IPS DF 19.7 (cell line): ENCODE measurements around the gene SNX27.

Experiments
- DNase-seq: peaks from one replicate; pipeline ENCODE4 v3.0.0-alpha.2; 2013; ENCODE audit warnings: low read depth, low spot score

Gene SNX27

GRCh38 chr1:151611832-151612500 is at the start of gene SNX27:
TSS of gene SNX27 (plus strand) at chr1:151612050. CDS start at chr1:151612202, 152 bp downstream.
- DNase-seq: peak; percentile 85

DNA sequence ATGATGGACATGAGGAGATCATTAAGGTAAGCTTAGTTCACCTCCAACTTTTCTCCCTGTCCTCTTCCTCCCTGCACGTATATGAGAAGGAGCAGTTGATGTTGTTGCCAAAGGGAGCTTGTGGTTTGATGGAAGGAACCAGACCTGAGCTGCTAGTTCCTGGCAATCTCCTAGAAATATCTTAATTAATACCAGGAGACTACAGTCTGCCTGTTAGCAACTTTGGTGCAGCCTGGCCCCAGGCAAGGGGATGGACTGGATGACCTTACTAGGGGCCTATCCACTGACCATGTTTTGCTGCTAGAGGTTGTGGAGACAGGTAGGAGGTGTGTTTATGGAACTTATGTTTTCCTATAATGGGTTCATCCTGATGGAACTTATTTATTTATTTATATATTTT is 49.2 kb upstream of the SNX27 start:
- no peak for DNase-seq

GRCh38 chr1:151563376-151563775 is 48.5 kb upstream of the SNX27 start:
- no peak for DNase-seq

DNA sequence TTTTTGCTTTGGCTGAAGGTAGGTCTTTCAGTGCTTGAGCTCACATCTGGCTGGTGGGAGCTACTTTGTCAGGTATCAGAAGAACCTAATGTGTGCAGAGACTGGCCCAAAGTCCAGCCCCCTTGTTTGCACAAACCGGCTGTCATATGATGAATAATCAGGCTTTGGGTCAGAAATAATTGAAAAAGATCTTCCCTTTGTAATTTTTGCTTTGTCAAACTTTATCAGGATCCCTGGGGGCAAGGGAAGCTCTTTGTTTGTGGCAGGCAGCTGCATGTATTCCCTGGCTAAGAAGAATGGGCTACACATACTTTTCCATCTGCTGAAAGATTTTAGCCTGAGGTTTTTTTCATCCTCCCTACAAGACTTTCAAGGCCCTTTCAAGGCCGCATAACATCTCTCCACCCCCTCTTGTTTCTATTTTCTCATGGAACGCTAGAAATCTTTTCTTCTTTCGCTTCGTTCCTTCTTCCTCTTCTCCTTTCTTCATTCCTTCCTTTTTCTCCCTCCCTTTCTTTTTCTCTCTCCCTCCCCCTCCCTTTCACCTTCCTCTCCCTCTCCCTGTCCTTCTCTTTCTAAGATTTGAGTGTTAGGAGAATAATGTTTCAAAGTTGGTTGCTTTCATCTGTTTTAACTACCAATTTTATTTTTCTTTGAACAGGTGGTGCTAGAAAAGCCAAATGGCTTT is 46.2 kb upstream of the SNX27 start:
- DNase-seq: no peak

GRCh38 chr1:151568626-151569088 is 43.2 kb upstream of the SNX27 start:
- no peak for DNase-seq

- no peak for DNase-seq
Measured at GRCh38 chr1:151570819-151571218, 41.0 kb upstream of the SNX27 start.

DNA sequence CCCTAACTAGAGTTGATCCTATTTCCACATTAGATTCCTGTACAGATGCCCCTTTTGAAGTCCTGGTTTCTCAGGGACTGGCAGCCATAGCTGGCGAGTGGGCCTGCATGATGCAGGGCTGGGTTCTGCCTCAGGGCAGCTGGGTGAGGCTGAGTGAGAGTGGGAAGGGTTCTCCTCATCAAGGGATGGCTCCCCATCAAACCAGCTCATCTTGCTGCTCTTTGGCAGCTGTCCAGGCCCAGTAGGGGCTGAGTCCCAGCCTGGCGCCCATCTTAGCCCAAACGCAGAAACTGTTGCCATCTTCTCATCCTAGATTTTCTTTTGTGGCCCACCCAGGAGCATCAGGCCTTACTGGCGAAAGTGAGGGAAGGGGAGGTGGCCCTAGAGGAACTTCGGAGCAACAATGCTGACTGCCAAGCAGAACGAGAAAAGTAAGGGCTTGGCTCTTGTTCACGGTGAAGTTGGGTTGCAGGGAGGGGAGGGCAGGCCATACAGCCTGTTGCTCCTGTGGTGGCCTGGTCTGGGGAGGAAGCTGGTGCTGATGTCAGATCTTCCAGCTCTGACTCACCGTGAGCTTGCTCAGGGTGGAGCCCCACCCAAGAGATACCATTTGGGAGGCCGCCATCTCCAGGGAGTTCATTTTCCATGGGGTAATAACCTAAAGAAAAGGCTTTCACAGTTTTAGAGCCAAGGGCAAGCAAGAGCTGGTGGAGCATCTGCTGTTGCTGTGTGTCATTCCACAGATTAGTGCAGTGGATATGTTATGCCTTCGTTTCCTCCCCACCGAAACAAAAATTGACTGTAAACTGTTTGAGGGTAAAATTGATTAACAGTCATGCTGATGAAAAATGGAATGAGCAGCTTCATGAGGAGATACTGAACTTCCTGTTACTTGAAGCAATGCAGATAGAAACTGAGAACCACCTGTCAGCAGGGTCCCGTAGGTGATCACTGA is 37.0 kb upstream of the SNX27 start:
- no peak for DNase-seq

GRCh38 chr1:151577173-151577572 is 34.7 kb upstream of the SNX27 start:
- DNase-seq: no peak

DNA sequence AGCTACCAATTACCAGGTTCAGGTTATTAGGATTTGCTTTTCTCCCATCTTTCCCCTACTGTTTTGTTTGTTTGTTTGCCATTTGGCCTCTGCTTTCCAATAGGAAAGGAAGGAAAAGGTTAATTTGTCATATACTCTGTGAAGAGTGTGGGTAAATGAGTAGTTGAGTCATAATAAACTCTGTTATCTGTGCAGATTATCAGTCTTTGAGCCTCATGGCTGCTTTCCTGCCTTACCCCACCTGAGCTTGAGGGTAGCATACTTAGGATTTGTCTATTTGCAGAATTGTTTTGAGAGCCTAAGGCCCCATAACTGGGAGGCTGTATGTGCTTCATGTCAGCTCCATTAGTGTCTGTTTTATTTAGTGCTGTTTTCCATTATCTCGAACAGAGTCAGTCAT is 32.9 kb upstream of the SNX27 start:
- DNase-seq: no peak

- DNase-seq: no peak
Measured at GRCh38 chr1:151579436-151580225, 32.2 kb upstream of the SNX27 start.

DNA sequence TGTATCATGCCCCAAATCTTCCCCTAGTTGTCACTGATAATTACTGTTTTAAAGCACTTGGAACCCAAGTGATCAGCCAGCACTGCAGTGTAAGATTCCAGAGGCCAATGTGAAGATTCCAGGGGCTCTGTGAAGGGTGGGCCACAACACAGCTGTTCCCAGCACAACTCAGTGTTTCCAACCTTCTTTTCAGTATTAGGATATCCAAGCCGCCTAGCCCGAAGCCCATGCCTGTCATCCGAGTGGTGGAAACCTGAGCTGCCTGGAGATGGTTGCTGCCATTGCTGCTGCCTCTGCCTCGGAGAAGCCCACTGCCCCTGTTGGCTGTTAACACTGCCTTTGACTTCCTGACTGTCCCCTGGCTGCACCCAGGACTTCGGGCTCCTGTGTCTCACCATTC is 30.4 kb upstream of the SNX27 start:
- DNase-seq: no peak

DNA sequence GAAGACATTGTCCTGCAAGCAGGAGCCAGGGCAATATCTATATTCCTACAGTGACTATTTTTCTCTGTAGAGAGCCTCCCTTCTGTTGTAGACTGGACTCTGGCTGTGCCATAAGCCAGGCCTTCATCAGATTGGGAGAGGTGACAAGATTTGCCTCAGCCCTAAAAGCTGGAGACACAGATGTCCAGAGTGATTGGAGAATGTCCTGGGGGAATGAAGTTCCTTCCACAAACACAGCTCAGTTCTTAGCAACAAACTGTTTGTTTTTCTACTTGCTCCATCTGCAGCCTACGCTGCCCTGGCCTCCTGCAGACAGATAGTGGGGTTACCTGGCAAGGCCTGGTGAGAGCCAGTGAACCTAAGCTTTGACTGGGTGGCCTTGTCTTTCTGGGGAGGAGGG is 29.9 kb upstream of the SNX27 start:
- DNase-seq: no peak

DNA sequence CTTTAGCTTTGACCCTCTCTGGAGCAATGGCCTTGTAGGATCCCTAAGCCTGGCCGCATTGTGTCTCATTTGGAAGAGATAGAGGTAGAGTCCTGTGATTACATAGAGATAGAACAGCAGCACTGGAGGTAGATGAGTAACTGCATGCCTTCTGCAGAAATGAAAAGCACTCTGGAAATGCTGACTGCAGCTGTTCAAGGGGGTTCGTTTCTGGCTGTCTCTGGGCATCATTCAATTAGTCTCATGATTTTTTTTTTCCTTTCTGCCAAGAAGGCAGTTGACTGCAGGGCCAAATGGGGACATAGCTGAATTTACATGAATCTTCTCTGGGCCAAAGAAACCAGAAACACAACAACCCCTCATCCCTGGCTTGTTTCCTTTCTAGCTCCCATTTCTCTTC is 28.1 kb upstream of the SNX27 start:
- DNase-seq: no peak

- no peak for DNase-seq
Measured at GRCh38 chr1:151584278-151584677, 27.6 kb upstream of the SNX27 start.

- no peak for DNase-seq
Measured at GRCh38 chr1:151584780-151585179, 27.1 kb upstream of the SNX27 start.

DNA sequence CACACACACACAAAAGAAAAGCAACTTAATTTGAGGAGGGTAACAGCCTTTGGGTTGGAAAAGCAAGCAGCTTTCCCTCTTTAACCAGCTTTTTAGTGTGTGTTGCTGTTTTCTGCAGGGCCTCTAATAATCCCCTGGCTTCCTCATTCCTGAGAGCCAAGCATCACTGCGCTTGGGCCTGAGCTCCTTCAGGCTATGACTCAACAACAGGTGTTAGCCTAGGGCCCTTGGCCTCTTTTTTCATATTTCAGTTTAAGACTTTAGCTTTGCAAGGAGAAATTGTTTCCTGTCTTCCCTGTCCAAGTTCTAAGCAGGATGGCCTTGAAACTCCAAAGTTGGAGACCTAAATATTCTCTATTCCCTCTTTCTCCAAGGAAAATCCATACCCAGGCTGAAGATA is 26.2 kb upstream of the SNX27 start:
- DNase-seq: no peak

GRCh38 chr1:151590961-151591360 is 20.9 kb upstream of the SNX27 start:
- no peak for DNase-seq

DNA sequence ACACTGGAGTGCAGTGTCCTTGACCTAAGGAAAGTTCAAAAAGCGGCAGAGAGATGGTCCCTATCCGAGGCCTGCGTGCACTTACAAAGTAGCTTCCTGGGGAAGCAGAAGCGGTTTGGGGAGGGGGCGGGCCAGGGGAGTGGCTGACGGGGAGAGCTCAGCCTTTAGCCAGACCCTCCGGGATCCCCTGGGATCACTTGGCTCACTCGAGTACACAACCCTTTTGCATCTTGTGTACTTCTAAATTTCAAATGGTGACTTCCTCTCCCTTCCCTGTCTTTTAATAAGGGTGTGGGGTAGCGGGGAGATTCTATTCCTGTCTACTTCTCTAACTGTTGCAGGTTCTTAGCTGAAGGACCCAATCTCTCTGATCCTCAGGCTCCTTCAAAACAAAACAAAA is 18.1 kb upstream of the SNX27 start:
- no peak for DNase-seq

- DNase-seq: peak; percentile 70
Measured at GRCh38 chr1:151594143-151594625, 17.7 kb upstream of the SNX27 start.

GRCh38 chr1:151596166-151596953 is 15.5 kb upstream of the SNX27 start:
- DNase-seq: no peak
